WI38 (cell line): Measurements from ENCODE around the gene COX7B2.

Experiments
- H3K4me3 ChIP-seq: 2 replicates; pipeline ENCODE4 v1.5.1; 2011; ENCODE audit warnings: low read depth, mild to moderate bottlenecking, control low read depth, low read length
- TF ChIP-seq, protein P1 (sequence below): IDR thresholded peaks from 2 replicates; pipeline ENCODE4 v1.5.1; 2012; ENCODE audit warnings: low read depth, mild to moderate bottlenecking, control low read depth, low read length

COX7B2 gene

GRCh38 chr4:46698891-46699290 lies 210.2 kb downstream of the COX7B2 start:
- H3K4me3 ChIP-seq = no peak overlapping the region
- TF ChIP-seq, protein P1, sequence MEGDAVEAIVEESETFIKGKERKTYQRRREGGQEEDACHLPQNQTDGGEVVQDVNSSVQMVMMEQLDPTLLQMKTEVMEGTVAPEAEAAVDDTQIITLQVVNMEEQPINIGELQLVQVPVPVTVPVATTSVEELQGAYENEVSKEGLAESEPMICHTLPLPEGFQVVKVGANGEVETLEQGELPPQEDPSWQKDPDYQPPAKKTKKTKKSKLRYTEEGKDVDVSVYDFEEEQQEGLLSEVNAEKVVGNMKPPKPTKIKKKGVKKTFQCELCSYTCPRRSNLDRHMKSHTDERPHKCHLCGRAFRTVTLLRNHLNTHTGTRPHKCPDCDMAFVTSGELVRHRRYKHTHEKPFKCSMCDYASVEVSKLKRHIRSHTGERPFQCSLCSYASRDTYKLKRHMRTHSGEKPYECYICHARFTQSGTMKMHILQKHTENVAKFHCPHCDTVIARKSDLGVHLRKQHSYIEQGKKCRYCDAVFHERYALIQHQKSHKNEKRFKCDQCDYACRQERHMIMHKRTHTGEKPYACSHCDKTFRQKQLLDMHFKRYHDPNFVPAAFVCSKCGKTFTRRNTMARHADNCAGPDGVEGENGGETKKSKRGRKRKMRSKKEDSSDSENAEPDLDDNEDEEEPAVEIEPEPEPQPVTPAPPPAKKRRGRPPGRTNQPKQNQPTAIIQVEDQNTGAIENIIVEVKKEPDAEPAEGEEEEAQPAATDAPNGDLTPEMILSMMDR = no peak
